HepG2 (cell line): Measurements from ENCODE around the gene SKIC2.
"Not testable (repeated sequence)": the region's sequence is repeated elsewhere in the genome, so short reads cannot be mapped to it uniquely, and the experiment has no call there.

ENCODE experiments used
- BCL6 ChIP-seq: IDR thresholded peaks from 2 replicates; pipeline ENCODE4 v1.6.1; 2016; ENCODE audit warnings: missing genetic modification reagents, missing compliant biosample characterization
- BHLHE40 ChIP-seq: IDR thresholded peaks from 2 replicates; pipeline ENCODE4 v1.6.1; 2011; ENCODE audit warnings: low read length, improper control_type of control experiment
- CBX5 ChIP-seq: sonication (generic); formaldehyde crosslinking; IDR thresholded peaks from 2 replicates; pipeline ENCODE4 v1.4.0; 2020; ENCODE audit warnings: missing genetic modification reagents, borderline replicate concordance
- EZH2 ChIP-seq: conservative IDR thresholded peaks from 2 replicates; pipeline ENCODE4 v1.6.1; 2012; ENCODE audit warnings: mild to moderate bottlenecking, low read depth, low read length, moderate library complexity
- JUND ChIP-seq: sonication (generic); formaldehyde crosslinking; IDR thresholded peaks from 2 replicates; pipeline ENCODE4 v1.8.0; 2022; ENCODE audit warnings: mild to moderate bottlenecking, missing genetic modification reagents
- NFIC ChIP-seq: IDR thresholded peaks from 2 replicates; pipeline ENCODE4 v1.6.1; 2012; ENCODE audit warnings: mild to moderate bottlenecking, low read length, inconsistent platforms
- POLR2A ChIP-seq, 2 experiments: IDR thresholded peaks; 2 replicates each; pipeline ENCODE4 v1.6.1; 2011; ENCODE audit warnings: low read depth in 2 of 2, low read length in 2 of 2, mild to moderate bottlenecking in 1 of 2, moderate library complexity in 1 of 2; ENCODE audit not compliant: insufficient read depth in 1 of 2
- RXRA ChIP-seq: sonication (generic); formaldehyde crosslinking; IDR thresholded peaks from 2 replicates; pipeline ENCODE4 v1.5.1; 2020; ENCODE audit warnings: missing genetic modification reagents
- STAT6 ChIP-seq: sonication (generic); formaldehyde crosslinking; IDR thresholded peaks from 2 replicates; pipeline ENCODE4 v1.4.0; 2020; ENCODE audit warnings: missing genetic modification reagents, mild to moderate bottlenecking, borderline replicate concordance
- THAP11 ChIP-seq: IDR thresholded peaks from 2 replicates; pipeline ENCODE4 v1.6.1; 2016; ENCODE audit warnings: missing biosample characterization, missing genetic modification reagents
- ZBTB7A ChIP-seq: sonication (generic); formaldehyde crosslinking; IDR thresholded peaks from 2 replicates; pipeline ENCODE4 v1.8.0; 2022; ENCODE audit warnings: mild to moderate bottlenecking, missing genetic modification reagents
- ZNF263 ChIP-seq: sonication (generic); formaldehyde crosslinking; IDR thresholded peaks from 2 replicates; pipeline ENCODE4 v1.4.0; 2020; ENCODE audit warnings: missing genetic modification reagents
- ZNF431 ChIP-seq: sonication (generic); formaldehyde crosslinking; IDR thresholded peaks from 2 replicates; pipeline ENCODE4 v1.9.0; 2022; ENCODE audit warnings: missing genetic modification reagents, low read depth, mild to moderate bottlenecking, borderline replicate concordance
- ZNF687 ChIP-seq: sonication (generic); formaldehyde crosslinking; IDR thresholded peaks from 2 replicates; pipeline ENCODE4 v1.5.1; 2020; ENCODE audit warnings: mild to moderate bottlenecking, missing genetic modification reagents, moderate library complexity

- TF ChIP-seq STAT6 (CRISPR knock-in tag); ZNF263 (CRISPR knock-in tag); ZBTB7A; THAP11; NFIC; JUND; BHLHE40; BCL6 (CRISPR knock-in tag); ZNF687 (CRISPR knock-in tag); EZH2; RXRA (CRISPR knock-in tag); CBX5; ZNF431; POLR2A (IDR thresholded peaks at IDR 0.05; ENCODE audit: insufficient read depth in 1 of 2, low read depth in 2 of 2, low read length in 2 of 2): not testable (repeated sequence)
Observed at GRCh38 chr6:32008037-32008436, 49.1 kb downstream of the SKIC2 start.
